Effector memory CD4-positive, alpha-beta T cell (primary cell): Measurements from ENCODE around the gene AXIN2.

Experiments used
- DNase-seq, 3 donors: peaks; one replicate each; pipeline ENCODE4 v3.0.0-alpha.2; 2020
- H3K27ac ChIP-seq: 2 replicates; pipeline ENCODE4 v1.7.0; 2013; ENCODE audit warnings: mild to moderate bottlenecking, low read length, moderate library complexity; ENCODE audit not compliant: insufficient read depth, poor library complexity, severe bottlenecking
- H3K27me3 ChIP-seq: replicated peaks from 2 replicates; pipeline ENCODE4 v1.7.0; 2013; ENCODE audit warnings: mild to moderate bottlenecking, low read length; ENCODE audit not compliant: insufficient read depth, control insufficient read depth, poor library complexity, severe bottlenecking
- H3K36me3 ChIP-seq: 2 replicates; pipeline ENCODE4 v1.7.0; 2013; ENCODE audit warnings: mild to moderate bottlenecking, low read length, moderate library complexity; ENCODE audit not compliant: control insufficient read depth, insufficient read depth
- H3K4me1 ChIP-seq: 2 replicates; pipeline ENCODE4 v1.7.0; 2013; ENCODE audit warnings: low read length, mild to moderate bottlenecking; ENCODE audit not compliant: control insufficient read depth, insufficient read depth, poor library complexity, severe bottlenecking
- H3K4me3 ChIP-seq: 2 replicates; pipeline ENCODE4 v1.7.0; 2013; ENCODE audit warnings: low read length, low read depth, mild to moderate bottlenecking; ENCODE audit not compliant: insufficient read depth, poor library complexity, severe bottlenecking
- H3K9me3 ChIP-seq: 2 replicates; pipeline ENCODE4 v1.7.0; 2013; ENCODE audit warnings: mild to moderate bottlenecking, low read length, moderate library complexity; ENCODE audit not compliant: control insufficient read depth

Gene AXIN2

DNA sequence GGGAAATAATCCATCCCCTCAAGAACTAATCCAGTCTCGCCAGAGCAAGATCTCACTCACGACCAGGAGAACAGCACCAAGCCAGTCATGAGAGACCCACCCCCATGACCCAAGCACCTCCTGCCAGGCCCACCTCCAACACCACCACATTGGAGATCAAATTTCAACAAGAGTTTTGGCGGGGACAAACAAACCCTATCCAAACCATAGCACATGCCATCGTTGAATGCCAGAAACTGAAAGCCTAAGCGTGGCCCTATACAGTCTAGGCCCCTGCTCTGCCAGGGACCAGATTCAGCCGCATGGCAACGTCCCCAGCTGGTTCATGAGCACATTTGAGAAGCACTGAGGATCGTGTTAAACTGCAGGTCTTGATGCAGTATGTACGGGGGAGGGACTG, 57.3 kb downstream of the AXIN2 start:
- no peaks in the 10 kb centered on the region for H3K36me3 ChIP-seq
- no peaks in the 10 kb centered on the region for H3K27me3 ChIP-seq
- no peaks in the 10 kb centered on the region for H3K9me3 ChIP-seq
- H3K27ac ChIP-seq, result no peak overlapping the region
- DNase-seq, result no peak
- H3K4me3 ChIP-seq, result no peak overlapping the region
- H3K4me1 ChIP-seq, result no peaks in the 10 kb centered on the region

DNA sequence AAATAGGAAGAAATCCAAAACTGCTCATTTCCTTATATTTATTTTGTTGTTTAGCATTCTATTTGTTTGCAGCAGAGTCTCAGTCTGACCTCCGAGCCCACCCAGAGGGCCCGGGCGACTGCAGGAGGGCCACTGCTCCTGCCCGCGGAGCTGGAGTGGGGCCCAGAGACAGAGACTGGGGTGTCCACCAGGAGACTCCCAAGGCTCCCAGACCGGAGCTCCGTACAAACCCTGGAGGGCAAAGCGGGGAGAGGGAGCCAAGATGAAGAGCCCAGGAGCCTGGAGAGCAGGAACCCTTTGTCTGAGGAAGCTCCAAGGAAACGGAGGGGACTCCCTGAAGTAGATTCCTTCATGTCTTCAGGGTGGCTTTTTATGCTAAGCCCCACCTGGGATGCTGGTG, 57.9 kb downstream of the AXIN2 start:
- Histone ChIP-seq H3K4me3 (no peak overlapping the region), H3K27me3 (no peaks in the 10 kb centered on the region), H3K27ac (no peak overlapping the region), H3K9me3 (no peaks in the 10 kb centered on the region), H3K36me3 (no peaks in the 10 kb centered on the region), H3K4me1 (no peaks in the 10 kb centered on the region)
- DNase-seq, result no peak

DNA sequence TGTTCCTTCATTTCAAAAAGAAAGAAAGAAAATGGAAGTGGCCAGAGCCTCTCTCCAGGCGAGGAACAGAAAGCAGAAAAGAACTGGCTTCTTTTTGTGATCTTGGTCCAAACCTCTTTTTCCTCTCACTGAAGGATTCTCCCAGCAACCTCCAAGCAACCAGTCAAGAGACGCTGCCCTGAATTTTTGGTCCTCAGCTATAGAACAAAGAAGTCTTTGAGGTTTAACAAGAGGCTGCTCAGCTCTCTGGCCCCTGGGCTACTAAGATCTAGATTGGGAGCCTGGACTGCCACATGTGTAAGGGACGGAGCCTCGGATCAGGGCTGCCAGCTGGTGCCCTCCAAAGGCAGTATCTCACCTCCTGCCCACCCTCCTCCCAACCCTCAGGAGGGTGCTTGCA, 62.6 kb downstream of the AXIN2 start:
- DNase-seq, result no peak
- H3K27me3 ChIP-seq, result no peaks in the 10 kb centered on the region
- H3K4me1 ChIP-seq, result peaks cover 7% of the 10 kb centered on the region
- no peaks in the 10 kb centered on the region for H3K9me3 ChIP-seq
- H3K36me3 ChIP-seq, result no peaks in the 10 kb centered on the region
- H3K27ac ChIP-seq, result no peak overlapping the region
- no peak overlapping the region for H3K4me3 ChIP-seq

DNA sequence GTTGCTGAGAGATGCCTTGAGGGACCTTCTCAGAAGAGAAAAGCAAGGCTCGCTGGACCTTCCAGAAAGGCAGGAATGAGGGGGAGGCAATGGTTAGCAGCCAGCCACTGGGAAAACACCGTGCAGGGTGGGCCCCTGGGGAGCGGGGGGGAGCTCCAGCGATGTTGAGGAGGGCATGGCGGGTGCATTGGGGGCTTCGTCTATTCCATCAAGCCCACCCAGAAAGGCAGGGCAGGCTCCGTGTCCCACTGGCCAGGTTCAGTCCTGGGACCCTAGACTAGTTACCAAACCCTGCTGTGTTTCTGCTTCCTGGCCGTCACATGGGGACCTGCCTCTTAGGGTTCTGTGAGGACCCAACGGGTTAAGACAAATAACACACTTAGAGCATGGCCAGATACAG, 64.6 kb downstream of the AXIN2 start:
- Histone ChIP-seq H3K27ac (no peak overlapping the region), H3K27me3 (no peaks in the 10 kb centered on the region), H3K9me3 (no peaks in the 10 kb centered on the region), H3K4me1 (peaks cover 7% of the 10 kb centered on the region), H3K36me3 (no peaks in the 10 kb centered on the region), H3K4me3 (no peak overlapping the region)
- DNase-seq, result no peak

DNA sequence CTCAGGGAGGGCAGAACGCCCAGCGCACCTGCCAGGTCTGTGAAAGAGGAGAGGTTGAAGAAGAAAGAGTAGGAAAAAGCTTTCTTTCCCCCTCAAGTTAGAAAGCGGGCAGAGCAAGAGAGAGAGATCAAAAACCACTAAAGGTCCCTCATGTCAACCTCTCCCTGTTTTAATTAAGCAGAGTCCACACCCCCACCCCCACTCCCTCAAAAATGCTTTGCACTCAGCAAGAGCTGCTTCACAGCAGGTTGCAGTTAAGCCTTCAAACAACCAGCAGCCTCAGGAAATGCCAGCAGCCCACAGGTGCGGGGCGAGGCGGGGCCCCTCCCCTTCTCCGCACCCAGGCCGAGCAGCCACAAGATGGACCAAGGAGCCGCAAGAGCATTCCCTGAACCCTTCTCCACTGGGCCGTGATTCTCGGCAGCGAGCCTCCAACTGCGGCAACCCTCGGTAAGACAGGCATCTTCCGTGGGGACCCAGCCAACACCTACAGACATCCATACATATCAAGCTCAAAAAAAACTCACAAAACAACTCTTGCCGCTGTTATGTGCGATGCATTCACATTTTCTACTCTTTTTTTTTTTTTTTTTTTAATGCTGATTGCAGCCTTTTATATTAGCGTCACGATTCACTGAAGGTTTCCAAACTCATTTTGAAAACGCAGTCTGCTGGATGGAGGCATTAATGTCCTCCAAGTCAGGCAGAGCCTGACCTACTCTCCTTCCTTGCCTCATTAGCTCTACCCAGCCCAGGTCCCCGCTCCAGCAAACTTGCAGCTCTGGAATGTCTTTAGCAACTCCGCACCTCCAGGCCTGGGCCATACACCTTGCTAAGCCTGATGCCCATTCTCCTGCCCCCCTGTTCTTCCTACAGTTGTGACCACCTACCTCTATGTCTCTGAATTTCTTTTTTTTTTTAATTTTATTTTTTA, 66.1 kb downstream of the AXIN2 start:
- Histone ChIP-seq H3K4me3 (peak overlapping the region; percentile 31), H3K36me3 (no peaks in the 10 kb centered on the region), H3K4me1 (peaks cover 7% of the 10 kb centered on the region), H3K27me3 (no peaks in the 10 kb centered on the region), H3K27ac (no peak overlapping the region), H3K9me3 (no peaks in the 10 kb centered on the region)
- no peak for DNase-seq

DNA sequence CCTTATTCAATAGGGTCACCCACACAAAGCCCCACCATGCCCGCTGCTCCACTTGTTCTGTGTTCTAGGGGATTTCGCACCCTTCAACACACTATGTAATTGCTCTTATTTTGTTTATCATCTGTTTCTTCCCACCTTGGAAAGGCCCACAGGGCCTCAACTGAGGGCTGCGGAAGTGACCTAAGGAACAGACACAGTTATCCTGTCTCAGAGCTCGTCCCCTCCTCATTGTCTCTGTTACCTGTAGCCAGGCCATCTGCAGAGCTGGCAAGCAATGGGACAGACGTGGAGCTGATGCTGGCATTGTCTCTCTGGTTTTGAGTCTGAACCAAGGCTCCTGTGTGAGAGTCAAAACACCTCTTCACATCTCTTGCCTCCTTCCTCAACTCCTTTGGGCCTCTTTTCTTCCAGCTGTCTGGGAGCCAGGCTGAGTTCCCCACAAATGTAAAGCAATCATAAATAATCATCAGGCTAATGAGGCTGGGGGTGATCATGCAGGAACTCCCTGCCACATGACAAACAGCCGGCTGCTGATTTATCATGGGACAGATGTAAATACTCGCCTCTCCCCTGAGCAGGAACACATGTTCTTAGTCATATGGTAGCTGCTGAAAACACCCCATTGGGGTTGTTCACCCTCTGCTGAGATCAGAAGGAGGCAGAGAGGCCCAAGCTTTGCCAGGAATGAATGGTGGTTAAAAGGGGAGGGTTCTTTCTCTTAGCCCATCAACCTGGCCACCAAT, 71.9 kb downstream of the AXIN2 start:
- H3K36me3 ChIP-seq, result no peaks in the 10 kb centered on the region
- DNase-seq, result no peak

DNA sequence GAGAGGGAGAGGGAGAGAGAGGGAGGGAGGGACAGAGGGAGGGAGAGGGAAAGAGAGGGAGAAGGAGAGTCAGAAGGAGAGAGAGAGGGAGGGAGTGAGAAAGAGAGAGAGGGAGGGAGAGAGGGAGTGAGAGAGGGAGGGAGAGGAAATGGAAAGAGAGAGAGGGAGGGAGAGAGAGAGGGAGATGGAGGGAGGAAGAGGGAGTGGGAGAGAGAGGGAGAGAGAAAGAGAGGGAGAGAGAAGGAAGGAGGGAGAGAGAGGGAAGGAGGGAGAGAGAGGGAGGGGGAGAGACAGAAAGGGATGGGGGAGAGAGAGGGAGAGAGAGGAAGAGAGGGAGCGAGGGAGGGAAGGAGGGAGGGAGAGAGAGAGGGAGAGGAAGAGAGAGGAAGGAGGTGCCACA, 72.8 kb downstream of the AXIN2 start:
- no peaks in the 10 kb centered on the region for H3K36me3 ChIP-seq
- H3K27ac ChIP-seq, result no peak overlapping the region
- DNase-seq, result no peak
- H3K4me3 ChIP-seq, result no peak overlapping the region
- no peaks in the 10 kb centered on the region for H3K4me1 ChIP-seq
- H3K9me3 ChIP-seq, result no peaks in the 10 kb centered on the region
- no peaks in the 10 kb centered on the region for H3K27me3 ChIP-seq

More for the DNA sequence above, 71.9 kb downstream of the AXIN2 start:
- Histone ChIP-seq H3K27ac (no peak overlapping the region), H3K9me3 (no peaks in the 10 kb centered on the region), H3K27me3 (no peaks in the 10 kb centered on the region), H3K4me1 (no peaks in the 10 kb centered on the region), H3K4me3 (no peak overlapping the region)

DNA sequence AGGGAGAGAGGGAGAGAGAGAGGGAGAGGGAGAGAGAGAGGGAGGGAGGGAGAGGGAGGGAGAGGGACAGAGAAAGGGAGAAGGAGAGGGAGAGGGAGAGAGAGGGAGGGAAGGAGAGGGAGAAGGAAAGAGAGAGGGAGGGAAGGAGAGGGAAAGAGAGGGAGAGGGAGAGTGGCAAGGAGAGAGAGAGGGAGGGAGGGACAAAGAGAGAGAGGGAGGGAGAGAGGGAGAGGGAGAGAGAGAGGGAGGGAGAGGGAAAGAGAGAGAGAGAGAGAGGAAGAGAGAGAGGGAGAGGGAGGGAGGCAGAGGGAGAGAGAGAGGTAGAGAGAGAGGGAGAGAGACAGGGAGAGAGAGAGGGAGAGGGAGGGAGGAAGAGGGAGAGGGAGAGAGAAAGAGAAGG, 73.5 kb downstream of the AXIN2 start:
- no peaks in the 10 kb centered on the region for H3K4me1 ChIP-seq
- DNase-seq, result no peak
- H3K4me3 ChIP-seq, result no peak overlapping the region
- H3K27me3 ChIP-seq, result no peaks in the 10 kb centered on the region
- no peaks in the 10 kb centered on the region for H3K9me3 ChIP-seq
- H3K36me3 ChIP-seq, result no peaks in the 10 kb centered on the region
- no peak overlapping the region for H3K27ac ChIP-seq

DNA sequence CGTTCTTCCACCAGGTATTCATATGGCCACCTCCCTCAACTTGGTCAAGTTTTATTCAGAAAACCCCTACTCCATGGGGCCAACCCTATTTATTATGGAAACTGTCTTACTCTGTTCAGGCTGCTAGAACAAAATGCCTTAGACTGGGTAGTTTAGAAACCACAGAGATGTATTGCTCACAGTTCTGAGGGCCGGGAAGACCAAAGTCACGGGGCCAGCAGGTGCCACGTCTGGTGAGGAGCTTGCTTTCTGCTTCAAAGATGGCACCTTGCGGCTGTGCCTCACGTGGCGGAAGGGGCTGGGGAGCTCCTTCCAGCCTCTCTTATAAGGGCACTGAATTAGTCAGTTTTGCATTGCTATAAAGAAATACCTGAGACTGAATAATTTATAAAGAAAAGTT, 74.3 kb downstream of the AXIN2 start:
- no peak for DNase-seq
- Histone ChIP-seq H3K4me3 (no peak overlapping the region), H3K36me3 (no peaks in the 10 kb centered on the region), H3K27me3 (no peaks in the 10 kb centered on the region), H3K4me1 (no peaks in the 10 kb centered on the region), H3K27ac (no peak overlapping the region), H3K9me3 (no peaks in the 10 kb centered on the region)
